IMR-90 (cell line): ENCODE data around the gene CTIF. TPM values are rescaled to one million over a fixed set of nuclear protein-coding genes. Genes with fewer than 3 reads are reported as not detected.

Experiments used
- ATAC-seq: fragments of 200-7000 bp; cut with Tn5 transposase; 2 replicates; pipeline ENCODE4 v1.9.1; 2020; ENCODE audit warnings: low read depth, mild to moderate bottlenecking, moderate library complexity
- BruUV-seq: library from RNA; stranded (reverse); fragments of 400-500 nt; replicated peaks from 2 replicates; lab custom pipeline; 2021; lab: Mats Ljungman, UMichigan
- CTCF ChIA-PET: fragments of 300-600 bp; formaldehyde crosslinking; extraction: SDS; loops from one replicate; lab custom pipeline; 2021; ENCODE audit warnings: antibody characterized with exemption; lab: Yijun Ruan, JAX
- POLR2A ChIA-PET: fragments of 300-600 bp; sonication (Branson Sonifier 250); formaldehyde crosslinking; loops from one replicate; lab custom pipeline; 2022; ENCODE audit warnings: antibody characterized with exemption; ENCODE audit not compliant: unreplicated experiment; lab: Charles Lee
- DNase-seq: peaks from one replicate; pipeline ENCODE4 v3.0.0; 2013
- H2AFZ ChIP-seq: replicated peaks from 2 replicates; pipeline ENCODE3; 2013; ENCODE audit warnings: low read length, mild to moderate bottlenecking; ENCODE audit not compliant: poor library complexity
- H2AK5ac ChIP-seq: 2 replicates; pipeline ENCODE4 v1.6.1; 2013; ENCODE audit warnings: low read depth, low read length, inconsistent platforms
- H2AK9ac ChIP-seq: replicated peaks from 2 replicates; pipeline ENCODE3; 2013; ENCODE audit warnings: mild to moderate bottlenecking, low read depth, low read length, moderate library complexity; ENCODE audit not compliant: poor library complexity
- H2BK120ac ChIP-seq: 2 replicates; pipeline ENCODE4 v1.6.1; 2013; ENCODE audit warnings: low read depth, low read length, inconsistent platforms
- H2BK15ac ChIP-seq: 3 replicates; pipeline ENCODE4 v1.6.1; 2013; ENCODE audit warnings: low read depth, low read length, inconsistent platforms
- H2BK20ac ChIP-seq: 2 replicates; pipeline ENCODE4 v1.6.1; 2013; ENCODE audit warnings: low read depth, mild to moderate bottlenecking, inconsistent platforms, low read length, moderate library complexity
- H2BK5ac ChIP-seq: 2 replicates; pipeline ENCODE4 v1.6.1; 2013; ENCODE audit warnings: mild to moderate bottlenecking, low read depth, low read length, inconsistent platforms; ENCODE audit not compliant: poor library complexity, severe bottlenecking
- H3K14ac ChIP-seq: replicated peaks from 2 replicates; pipeline ENCODE4 v1.6.1; 2013; ENCODE audit warnings: low read depth, low read length, inconsistent platforms
- H3K18ac ChIP-seq: 2 replicates; pipeline ENCODE4 v1.6.1; 2013; ENCODE audit warnings: low read depth, low read length, control low read depth
- H3K23ac ChIP-seq: 2 replicates; pipeline ENCODE4 v1.6.1; 2013; ENCODE audit warnings: low read depth, low read length, inconsistent platforms
- H3K27ac ChIP-seq: 2 replicates; pipeline ENCODE4 v1.5.1; 2013; ENCODE audit warnings: mild to moderate bottlenecking, control low read depth, low read length; ENCODE audit not compliant: insufficient read depth
- H3K27me3 ChIP-seq: 2 replicates; pipeline ENCODE4 v1.6.1; 2013; ENCODE audit warnings: low read length; ENCODE audit not compliant: control insufficient read depth, insufficient read depth
- H3K36me3 ChIP-seq: 2 replicates; pipeline ENCODE4 v1.6.1; 2013; ENCODE audit warnings: low read length, mixed read lengths; ENCODE audit not compliant: control insufficient read depth, insufficient read depth
- H3K4ac ChIP-seq: 2 replicates; pipeline ENCODE4 v1.6.1; 2013; ENCODE audit warnings: low read depth, low read length, inconsistent platforms
- H3K4me1 ChIP-seq: 2 replicates; pipeline ENCODE4 v1.6.1; 2013; ENCODE audit warnings: low read length, mixed read lengths; ENCODE audit not compliant: control insufficient read depth, insufficient read depth
- H3K4me2 ChIP-seq: 2 replicates; pipeline ENCODE4 v1.6.1; 2013; ENCODE audit warnings: low read depth, mild to moderate bottlenecking, control low read depth, low read length, moderate library complexity
- H3K4me3 ChIP-seq: 2 replicates; pipeline ENCODE4 v1.5.1; 2013; ENCODE audit warnings: low read depth, mild to moderate bottlenecking, control low read depth, low read length, moderate library complexity; ENCODE audit not compliant: insufficient read depth
- H3K56ac ChIP-seq: 2 replicates; pipeline ENCODE4 v1.6.1; 2013; ENCODE audit warnings: low read length, inconsistent platforms; ENCODE audit not compliant: insufficient read depth; ENCODE audit errors: extremely low read depth
- H3K79me1 ChIP-seq, 2 experiments: 2 replicates each; pipeline ENCODE4 v1.6.1; 2013; ENCODE audit warnings: low read length in 2 of 2, inconsistent platforms in 1 of 2, low read depth in 1 of 2
- H3K9ac ChIP-seq: 2 replicates; pipeline ENCODE4 v1.6.1; 2013; ENCODE audit warnings: low read depth, low read length, control low read depth
- H3K9me1 ChIP-seq: 2 replicates; pipeline ENCODE4 v1.6.1; 2013; ENCODE audit warnings: low read length, inconsistent platforms; ENCODE audit not compliant: insufficient read depth
- H3K9me3 ChIP-seq: 2 replicates; pipeline ENCODE4 v1.6.1; 2013; ENCODE audit warnings: low read length; ENCODE audit not compliant: control insufficient read depth, insufficient read depth
- H4K20me1 ChIP-seq: 2 replicates; pipeline ENCODE4 v1.6.1; 2013; ENCODE audit warnings: low read length, inconsistent platforms; ENCODE audit not compliant: insufficient read depth
- H4K5ac ChIP-seq: 2 replicates; pipeline ENCODE4 v1.6.1; 2013; ENCODE audit warnings: mild to moderate bottlenecking, low read depth, low read length, control low read depth
- H4K8ac ChIP-seq, 2 experiments: 2 replicates each; pipeline ENCODE4 v1.6.1; 2013; ENCODE audit warnings: low read depth in 2 of 2, low read length in 2 of 2, control low read depth in 1 of 2, inconsistent platforms in 1 of 2
- H4K91ac ChIP-seq: 2 replicates; pipeline ENCODE4 v1.6.1; 2013; ENCODE audit warnings: low read depth, low read length, inconsistent platforms; ENCODE audit not compliant: insufficient read depth
- CEBPB ChIP-seq: IDR thresholded peaks from 2 replicates; pipeline ENCODE4 v1.6.1; 2012; ENCODE audit warnings: low read depth, low read length, improper control_type of control experiment
- MAZ ChIP-seq: IDR thresholded peaks from 2 replicates; pipeline ENCODE4 v1.6.1; 2012; ENCODE audit warnings: low read depth, mild to moderate bottlenecking, low read length, improper control_type of control experiment, moderate library complexity, borderline replicate concordance
- MXI1 ChIP-seq: IDR thresholded peaks from 2 replicates; pipeline ENCODE4 v1.6.1; 2012; ENCODE audit warnings: low read depth, mild to moderate bottlenecking, low read length, moderate library complexity, borderline replicate concordance
- USF2 ChIP-seq: fragments of 150-350 bp; IDR thresholded peaks from 2 replicates; pipeline ENCODE4 v1.6.1; 2017; ENCODE audit warnings: mild to moderate bottlenecking, antibody characterized with exemption, low read length, low read depth
- WGBS, 2 experiments: methylation state at CpG; one replicate each; pipeline versions ENCODE4 v1.1.5 to v1.1.7; 2013; ENCODE audit warnings: missing lambda C conversion rate in 2 of 2; ENCODE audit not compliant: insufficient read length in 1 of 2; ENCODE audit errors: extremely low coverage in 2 of 2; 5-methylcytosine and 5-hydroxymethylcytosine counted together
- dilution Hi-C: fragments of 300-500 bp; cut with HindIII; formaldehyde crosslinking; loops from one replicate; pipeline ENCODE4 v1.14.3; 2018; ENCODE audit warnings: low sequenced_read_pairs; ENCODE audit not compliant: unreplicated experiment
- in situ Hi-C: fragments of 300-500 bp; cut with MboI; formaldehyde crosslinking; loops from 3 replicates; pipeline ENCODE4 v1.14.3; 2019; ENCODE audit warnings: low sequenced_read_pairs, inconsistent platforms, mixed read lengths
- intact Hi-C: fragments of 100-400 bp; cut with micrococcal nuclease; formaldehyde crosslinking; loops from 2 replicates; pipeline ENCODE4 v1.10.0; 2022
- polyA plus RNA-seq, 3 experiments: library from polyadenylated mRNA; depleted of rRNA; stranded (reverse); fragments of >200 nt; gene quantifications; 2 replicates each; pipeline ENCODE4 v1.2.3, GENCODE V29; 2012; ENCODE audit warnings: low replicate concordance in 1 of 3
- total RNA-seq: library from RNA; depleted of rRNA; stranded (reverse); fragments of >200 nt; gene quantifications from 2 replicates; pipeline ENCODE4 v1.2.3, GENCODE V29; 2012
- TF ChIP-seq, protein P1 (sequence below): conservative IDR thresholded peaks from 2 replicates; pipeline ENCODE4 v1.5.1; 2012; ENCODE audit warnings: mild to moderate bottlenecking, low read depth, low read length, improper control_type of control experiment
- TF ChIP-seq, protein P2 (sequence below): fragments of 150-350 bp; IDR thresholded peaks from 2 replicates; pipeline ENCODE4 v1.6.1; 2016; ENCODE audit warnings: low read depth, mild to moderate bottlenecking, low read length, moderate library complexity, borderline replicate concordance

Gene CTIF
- total and polyA plus RNA-seq, 2 of the 4 experiments (the other 2 are of a cell fraction): 25.1 to 57.0 TPM

DNA sequence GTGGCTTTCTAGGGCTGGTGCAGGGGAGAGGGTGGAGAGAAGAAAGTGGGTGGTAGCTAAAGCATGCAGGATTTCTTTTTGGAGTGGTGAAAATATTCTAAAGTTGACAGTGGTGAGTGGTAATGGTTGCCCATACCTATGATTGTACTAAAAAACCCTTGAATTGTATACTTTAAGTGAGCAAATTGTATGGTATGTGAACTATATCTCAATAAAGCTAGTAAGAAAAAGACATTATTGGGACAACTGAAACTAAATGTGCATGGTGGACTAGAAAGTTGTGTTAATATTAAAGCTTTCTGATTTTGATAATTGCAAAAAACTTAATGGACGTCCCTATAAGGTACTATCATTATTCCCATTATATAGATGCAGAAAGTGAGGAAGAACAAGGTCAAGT, 361.6 kb downstream of the CTIF start:
- no peaks in the 10 kb centered on the region for H3K27me3 ChIP-seq
- no peak overlapping the region for H2AK5ac ChIP-seq
- H3K18ac ChIP-seq: no peak overlapping the region
- POLR2A ChIA-PET: no interaction called here
- H3K23ac ChIP-seq: no peak overlapping the region
- no peak overlapping the region for H3K56ac ChIP-seq
- H3K79me1 ChIP-seq: peaks cover 8 to 17% of the 10 kb centered on the region in 2 experiments; a peak in 3 of 4 replicates
- CTCF ChIA-PET: no interaction called here
- WGBS, 2 experiments: no CpG with 5 or more reads among the region's 1 CpG
- no peak overlapping the region for H3K4ac ChIP-seq
- H3K14ac ChIP-seq: no peak overlapping the region
- H3K4me3 ChIP-seq: no peak overlapping the region
- peak overlapping the region; percentile 45 for H2BK20ac ChIP-seq
- TF ChIP-seq, protein P1, sequence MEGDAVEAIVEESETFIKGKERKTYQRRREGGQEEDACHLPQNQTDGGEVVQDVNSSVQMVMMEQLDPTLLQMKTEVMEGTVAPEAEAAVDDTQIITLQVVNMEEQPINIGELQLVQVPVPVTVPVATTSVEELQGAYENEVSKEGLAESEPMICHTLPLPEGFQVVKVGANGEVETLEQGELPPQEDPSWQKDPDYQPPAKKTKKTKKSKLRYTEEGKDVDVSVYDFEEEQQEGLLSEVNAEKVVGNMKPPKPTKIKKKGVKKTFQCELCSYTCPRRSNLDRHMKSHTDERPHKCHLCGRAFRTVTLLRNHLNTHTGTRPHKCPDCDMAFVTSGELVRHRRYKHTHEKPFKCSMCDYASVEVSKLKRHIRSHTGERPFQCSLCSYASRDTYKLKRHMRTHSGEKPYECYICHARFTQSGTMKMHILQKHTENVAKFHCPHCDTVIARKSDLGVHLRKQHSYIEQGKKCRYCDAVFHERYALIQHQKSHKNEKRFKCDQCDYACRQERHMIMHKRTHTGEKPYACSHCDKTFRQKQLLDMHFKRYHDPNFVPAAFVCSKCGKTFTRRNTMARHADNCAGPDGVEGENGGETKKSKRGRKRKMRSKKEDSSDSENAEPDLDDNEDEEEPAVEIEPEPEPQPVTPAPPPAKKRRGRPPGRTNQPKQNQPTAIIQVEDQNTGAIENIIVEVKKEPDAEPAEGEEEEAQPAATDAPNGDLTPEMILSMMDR: no peak
- TF ChIP-seq USF2: no peak
- no peak for TF ChIP-seq MAZ
- no peak for TF ChIP-seq MXI1
- TF ChIP-seq, protein P2, sequence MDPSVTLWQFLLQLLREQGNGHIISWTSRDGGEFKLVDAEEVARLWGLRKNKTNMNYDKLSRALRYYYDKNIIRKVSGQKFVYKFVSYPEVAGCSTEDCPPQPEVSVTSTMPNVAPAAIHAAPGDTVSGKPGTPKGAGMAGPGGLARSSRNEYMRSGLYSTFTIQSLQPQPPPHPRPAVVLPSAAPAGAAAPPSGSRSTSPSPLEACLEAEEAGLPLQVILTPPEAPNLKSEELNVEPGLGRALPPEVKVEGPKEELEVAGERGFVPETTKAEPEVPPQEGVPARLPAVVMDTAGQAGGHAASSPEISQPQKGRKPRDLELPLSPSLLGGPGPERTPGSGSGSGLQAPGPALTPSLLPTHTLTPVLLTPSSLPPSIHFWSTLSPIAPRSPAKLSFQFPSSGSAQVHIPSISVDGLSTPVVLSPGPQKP: no peak
- no peak for TF ChIP-seq CEBPB
- H3K27ac ChIP-seq: no peak overlapping the region
- H3K9me1 ChIP-seq: peaks cover 26% of the 10 kb centered on the region
- H4K8ac ChIP-seq: no peak overlapping the region
- H3K9me3 ChIP-seq: peaks cover 10% of the 10 kb centered on the region
- no peaks in the 10 kb centered on the region for H4K20me1 ChIP-seq
- H4K5ac ChIP-seq: no peak overlapping the region
- H4K91ac ChIP-seq: no peak overlapping the region
- no peak overlapping the region for H2AK9ac ChIP-seq
- dilution Hi-C loops (no loop called here), in situ Hi-C loops (no loop called here), intact Hi-C loops (no loop called here)
- H2BK120ac ChIP-seq: no peak overlapping the region
- no peak overlapping the region for H3K4me2 ChIP-seq
- no peak overlapping the region for H3K9ac ChIP-seq
- H3K4me1 ChIP-seq: peaks cover 26% of the 10 kb centered on the region
- H3K36me3 ChIP-seq: no peaks in the 10 kb centered on the region
- H2BK5ac ChIP-seq: no peak overlapping the region
- DNase-seq: no peak
- no peak for ATAC-seq
- no peak overlapping the region; the same call in 2 of the 3 replicates for H2BK15ac ChIP-seq
- no peak overlapping the region for H2AFZ ChIP-seq
- no TSS peak for BruUV-seq
